Suprapubic skin (tissue), 4 donors: Measurements from ENCODE around the gene TNRC6B.
A peak's percentile ranks its signal among the peaks of the same experiment; 100 is the strongest.

Experiments used
- POLR2A ChIP-seq, 2 donors: fragments of 450-650 bp; IDR thresholded peaks; one replicate each; pipeline ENCODE4 v1.6.1; 2017; ENCODE audit warnings: antibody characterized with exemption in 2 of 2, mild to moderate bottlenecking in 2 of 2, moderate library complexity in 2 of 2
- POLR2AphosphoS5 ChIP-seq, 3 donors: sonication (generic); formaldehyde crosslinking; IDR thresholded peaks; one replicate each; pipeline ENCODE4 v1.6.1; 2017; ENCODE audit warnings: antibody characterized with exemption in 3 of 3
- TF ChIP-seq, protein P1 (sequence below), 2 donors: fragments of 200-600 bp in 1 of 2; fragments of 450-650 bp in 1 of 2; sonication (generic) in 1 of 2; IDR thresholded peaks; one replicate each; pipeline ENCODE4 v1.5.1; 2016 to 2019; ENCODE audit warnings: antibody characterized with exemption in 2 of 2, mild to moderate bottlenecking in 1 of 2, moderate library complexity in 1 of 2

- TF ChIP-seq POLR2A (IDR thresholded peaks at IDR 0.05) (no peak), POLR2AphosphoS5 (IDR thresholded peaks at IDR 0.05) (no peak)
- TF ChIP-seq, protein P1, sequence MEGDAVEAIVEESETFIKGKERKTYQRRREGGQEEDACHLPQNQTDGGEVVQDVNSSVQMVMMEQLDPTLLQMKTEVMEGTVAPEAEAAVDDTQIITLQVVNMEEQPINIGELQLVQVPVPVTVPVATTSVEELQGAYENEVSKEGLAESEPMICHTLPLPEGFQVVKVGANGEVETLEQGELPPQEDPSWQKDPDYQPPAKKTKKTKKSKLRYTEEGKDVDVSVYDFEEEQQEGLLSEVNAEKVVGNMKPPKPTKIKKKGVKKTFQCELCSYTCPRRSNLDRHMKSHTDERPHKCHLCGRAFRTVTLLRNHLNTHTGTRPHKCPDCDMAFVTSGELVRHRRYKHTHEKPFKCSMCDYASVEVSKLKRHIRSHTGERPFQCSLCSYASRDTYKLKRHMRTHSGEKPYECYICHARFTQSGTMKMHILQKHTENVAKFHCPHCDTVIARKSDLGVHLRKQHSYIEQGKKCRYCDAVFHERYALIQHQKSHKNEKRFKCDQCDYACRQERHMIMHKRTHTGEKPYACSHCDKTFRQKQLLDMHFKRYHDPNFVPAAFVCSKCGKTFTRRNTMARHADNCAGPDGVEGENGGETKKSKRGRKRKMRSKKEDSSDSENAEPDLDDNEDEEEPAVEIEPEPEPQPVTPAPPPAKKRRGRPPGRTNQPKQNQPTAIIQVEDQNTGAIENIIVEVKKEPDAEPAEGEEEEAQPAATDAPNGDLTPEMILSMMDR (IDR thresholded peaks at IDR 0.05) = peak in 1 of 2 donors; percentile 8
Observed at GRCh38 chr22:40156001-40156516, 21.7 kb upstream of the TNRC6B start.
